ENCODE results near the gene SOX18. TPM values are rescaled to one million over a fixed set of nuclear protein-coding genes. Genes with fewer than 3 reads are reported as not detected.

The SOX18 gene
- total RNA-seq, 3 donors from 2014 or later (not counting 1 experiment from before 2014, with no cell fraction given): not detected

- DNase-seq (no peak), ATAC-seq (no peak)
- no peaks in the 10 kb centered on the region for H3K9me3 Mint-ChIP-seq
- intact Hi-C loops (cut with micrococcal nuclease): no loop called here
- peaks cover 26 to 53% of the 10 kb centered on the region in 2 donors for H3K4me1 Mint-ChIP-seq
- Histone ChIP-seq H3K27me3 (ENCODE audit: control insufficient read depth, insufficient read depth, low read length) (peaks cover 12% of the 10 kb centered on the region), H3K9me3 (ENCODE audit: control insufficient read depth, insufficient read depth, low read length) (no peaks in the 10 kb centered on the region), H3K36me3 (ENCODE audit: control insufficient read depth, insufficient read depth, low read length) (peaks cover under 1% of the 10 kb centered on the region), H3K4me1 (ENCODE audit: control insufficient read depth, insufficient read depth, low read length) (peaks cover 56% of the 10 kb centered on the region), H3K27ac (ENCODE audit: low read length) (no peak overlapping the region), H3K4me3 (ENCODE audit: low read length) (no peak overlapping the region)
- peak overlapping the region; percentile 62 to 80 for H3K27ac Mint-ChIP-seq
- peak overlapping the region; percentile 83 for H3K4me3 Mint-ChIP-seq
- TF ChIP-seq CTCF (IDR thresholded peaks at IDR 0.05): no peak
- no peaks in the 10 kb centered on the region for H3K36me3 Mint-ChIP-seq
- 91% methylated on average over 6 of the region's 6 CpGs for WGBS (ENCODE audit: insufficient coverage)
- peaks cover 15 to 17% of the 10 kb centered on the region in 2 donors for H3K27me3 Mint-ChIP-seq (ENCODE audit: low read depth in 2 of 2)
These were observed 32.2 kb upstream of the SOX18 start for GRCh38 chr20:64081624-64081964.

- Histone ChIP-seq H3K4me3 (ENCODE audit: low read length) (no peak overlapping the region), H3K9me3 (ENCODE audit: control insufficient read depth, insufficient read depth, low read length) (no peaks in the 10 kb centered on the region), H3K4me1 (ENCODE audit: control insufficient read depth, insufficient read depth, low read length) (peaks cover 62% of the 10 kb centered on the region), H3K36me3 (ENCODE audit: control insufficient read depth, insufficient read depth, low read length) (peaks cover 6% of the 10 kb centered on the region), H3K27ac (ENCODE audit: low read length) (peak overlapping the region; percentile 77), H3K27me3 (ENCODE audit: control insufficient read depth, insufficient read depth, low read length) (peaks cover 12% of the 10 kb centered on the region)
- no peak for TF ChIP-seq CTCF (IDR thresholded peaks at IDR 0.05)
- H3K4me1 Mint-ChIP-seq: peaks cover 26 to 58% of the 10 kb centered on the region in 2 donors
- ATAC-seq (no peak), DNase-seq (peak in 1 of 2 donors; percentile 34)
- H3K9me3 Mint-ChIP-seq: no peaks in the 10 kb centered on the region
- peak overlapping the region; percentile 76 to 81 for H3K27ac Mint-ChIP-seq
- H3K36me3 Mint-ChIP-seq: no peaks in the 10 kb centered on the region
- intact Hi-C loops (cut with micrococcal nuclease): no loop called here
- peak overlapping the region; percentile 79 for H3K4me3 Mint-ChIP-seq
- whole genome bisulfite sequencing (ENCODE audit: insufficient coverage): 85% methylated on average over 17 of the region's 17 CpGs
- peaks cover 11 to 15% of the 10 kb centered on the region in 2 donors for H3K27me3 Mint-ChIP-seq (ENCODE audit: low read depth in 2 of 2)
These were observed 31.6 kb upstream of the SOX18 start for GRCh38 chr20:64080813-64081623.

GRCh38 chr20:64080013-64080812, 30.8 kb upstream of the SOX18 start, which contains the start of gene OPRL1:
OPRL1 (plus strand) TSS chr20:64080082; CDS start chr20:64092721, 12,639 bp downstream.
- H3K4me1 Mint-ChIP-seq: peaks cover 26 to 64% of the 10 kb centered on the region in 2 donors
- peaks cover 3 to 10% of the 10 kb centered on the region in 2 donors for H3K27me3 Mint-ChIP-seq (ENCODE audit: low read depth in 2 of 2)
- intact Hi-C loops (cut with micrococcal nuclease): no loop called here

More at GRCh38 chr20:64080013-64080812, 30.8 kb upstream of the SOX18 start, which contains the start of gene OPRL1:
- Histone ChIP-seq H3K4me1 (ENCODE audit: control insufficient read depth, insufficient read depth, low read length) (peaks cover 68% of the 10 kb centered on the region), H3K27ac (ENCODE audit: low read length) (peak within 1 kb of the TSS; percentile 77), H3K36me3 (ENCODE audit: control insufficient read depth, insufficient read depth, low read length) (peaks cover 12% of the 10 kb centered on the region), H3K27me3 (ENCODE audit: control insufficient read depth, insufficient read depth, low read length) (peaks cover 9% of the 10 kb centered on the region), H3K4me3 (ENCODE audit: low read length) (peak within 1 kb of the TSS; percentile 75), H3K9me3 (ENCODE audit: control insufficient read depth, insufficient read depth, low read length) (no peaks in the 10 kb centered on the region)
- 7% methylated on average over 62 of the region's 62 CpGs for WGBS (ENCODE audit: insufficient coverage)
- Mint-ChIP-seq H3K36me3 (no peaks in the 10 kb centered on the region), H3K9me3 (no peaks in the 10 kb centered on the region), H3K4me3 (peak within 1 kb of the TSS; percentile 90), H3K27ac (peak within 1 kb of the TSS; percentile 82 to 92)
- peak; percentile 48 to 85 for DNase-seq
- peak; percentile 47 to 72 (median 64) for ATAC-seq
- no peak for TF ChIP-seq CTCF (IDR thresholded peaks at IDR 0.05)

Data from natural killer cell (primary cell).